SK-N-SH (cell line): ENCODE measurements around the gene CDH26. TPM values are rescaled to one million over a fixed set of nuclear protein-coding genes. Genes with fewer than 3 reads are reported as not detected.

Experiments used
- CTCF ChIA-PET: fragments of 300-600, 350-600 bp; formaldehyde crosslinking; extraction: SDS; loops from one replicate; lab custom pipeline; 2021; lab: Yijun Ruan, JAX
- POLR2A ChIA-PET: fragments of 350-600 bp; sonication (Branson Sonifier 250); formaldehyde crosslinking; extraction: SDS; loops from one replicate; lab custom pipeline; 2020; ENCODE audit warnings: antibody characterized with exemption, inconsistent platforms; lab: Yijun Ruan, JAX
- DNase-seq: peaks from one replicate; pipeline ENCODE4 v3.0.0; 2012
- H2AFZ ChIP-seq: fragments of 200-600 bp; sonication (generic); 2 replicates; pipeline ENCODE4 v1.8.1; 2016; ENCODE audit warnings: antibody characterized with exemption, mild to moderate bottlenecking, low read depth
- H3F3A ChIP-seq: fragments of 200-600 bp; sonication (generic); replicated peaks from 2 replicates; pipeline ENCODE3; 2016; ENCODE audit warnings: antibody characterized with exemption, mild to moderate bottlenecking; ENCODE audit not compliant: insufficient read depth
- H3K27ac ChIP-seq, 2 experiments: fragments of 200-500 bp in 1 of 2; fragments of 200-600 bp in 1 of 2; sonication (Bioruptor generic) in 1 of 2; sonication (generic), shearing (Covaris generic) in 1 of 2; 2 replicates each; pipeline versions ENCODE4 v1.5.1 to v1.6.1; 2014 to 2016; ENCODE audit warnings: low read depth in 2 of 2, inconsistent platforms in 1 of 2, low read length in 1 of 2, mild to moderate bottlenecking in 1 of 2, mixed read lengths in 1 of 2
- H3K27me3 ChIP-seq: fragments of 200-600 bp; sonication (generic), shearing (Covaris generic); 2 replicates; pipeline ENCODE4 v1.6.1; 2016; ENCODE audit warnings: mixed run types; ENCODE audit not compliant: insufficient read depth
- H3K36me3 ChIP-seq, 2 experiments: fragments of 200-500 bp in 1 of 2; fragments of 200-600 bp in 1 of 2; sonication (Bioruptor generic) in 1 of 2; sonication (generic) in 1 of 2; replicated peaks in 1 of 2; 2 replicates each; pipeline versions ENCODE3 to v1.5.1; 2014 to 2016; ENCODE audit warnings: low read length in 1 of 2, mild to moderate bottlenecking in 1 of 2; ENCODE audit not compliant: insufficient read depth in 2 of 2, control insufficient read depth in 1 of 2
- H3K4me1 ChIP-seq, 2 experiments: fragments of 200-500 bp in 1 of 2; fragments of 200-600 bp in 1 of 2; sonication (Bioruptor generic) in 1 of 2; sonication (generic), shearing (Covaris generic) in 1 of 2; 2 replicates each; pipeline versions ENCODE4 v1.5.1 to v1.6.1; 2014 to 2016; ENCODE audit warnings: low read depth in 1 of 2, low read length in 1 of 2, mixed run types in 1 of 2; ENCODE audit not compliant: insufficient read depth in 2 of 2, control insufficient read depth in 1 of 2
- H3K4me2 ChIP-seq: fragments of 200-600 bp; sonication (generic), shearing (Covaris generic); 2 replicates; pipeline ENCODE4 v1.6.1; 2017; ENCODE audit warnings: mixed run types
- H3K4me3 ChIP-seq, 2 experiments: fragments of 200-500 bp in 1 of 2; fragments of 200-600 bp in 1 of 2; sonication (Bioruptor generic) in 1 of 2; sonication (generic), shearing (Covaris generic) in 1 of 2; 2 replicates each; pipeline versions ENCODE4 v1.5.1 to v1.8.1; 2014 to 2016; ENCODE audit warnings: low read depth in 2 of 2, inconsistent platforms in 1 of 2, low read length in 1 of 2, mild to moderate bottlenecking in 1 of 2, mixed read lengths in 1 of 2, moderate library complexity in 1 of 2
- H3K79me2 ChIP-seq: fragments of 200-600 bp; sonication (generic); 2 replicates; pipeline ENCODE4 v1.8.1; 2017; ENCODE audit warnings: mild to moderate bottlenecking; ENCODE audit not compliant: insufficient read depth
- H3K9ac ChIP-seq: fragments of 200-600 bp; sonication (generic); 2 replicates; pipeline ENCODE4 v1.6.1; 2017; ENCODE audit warnings: mixed run types
- H3K9me2 ChIP-seq: fragments of 200-600 bp; sonication (generic); 2 replicates; pipeline ENCODE4 v1.6.1; 2017; ENCODE audit warnings: mixed run types
- H3K9me3 ChIP-seq: fragments of 200-600 bp; sonication (generic); 2 replicates; pipeline ENCODE4 v1.6.1; 2017; ENCODE audit warnings: mixed run types, mild to moderate bottlenecking, moderate library complexity
- H4K20me1 ChIP-seq: fragments of 200-600 bp; sonication (generic); 2 replicates; pipeline ENCODE4 v1.6.1; 2017; ENCODE audit warnings: mild to moderate bottlenecking, mixed run types; ENCODE audit not compliant: insufficient read depth
- CTCF ChIP-seq: fragments of 200-600 bp; sonication (generic); IDR thresholded peaks from 2 replicates; pipeline ENCODE4 v1.6.1; 2017; ENCODE audit warnings: antibody characterized with exemption, mild to moderate bottlenecking, moderate library complexity
- ELF1 ChIP-seq: IDR thresholded peaks from 2 replicates; pipeline ENCODE4 v1.4.0; 2012
- EP300 ChIP-seq, 2 experiments: IDR thresholded peaks; 2 replicates each; pipeline versions ENCODE4 v1.4.0 to v1.6.1; 2012; ENCODE audit warnings: borderline replicate concordance in 1 of 2, low read depth in 1 of 2, low read length in 1 of 2
- FOXM1 ChIP-seq: IDR thresholded peaks from 2 replicates; pipeline ENCODE4 v1.4.0; 2012; ENCODE audit warnings: low read depth, mild to moderate bottlenecking
- GABPA ChIP-seq: IDR thresholded peaks from 2 replicates; pipeline ENCODE4 v1.4.0; 2012; ENCODE audit warnings: low read depth, mild to moderate bottlenecking
- GATA2 ChIP-seq: sonication (generic); formaldehyde crosslinking; IDR thresholded peaks from 2 replicates; pipeline ENCODE4 v1.5.0; 2020; ENCODE audit warnings: mild to moderate bottlenecking, missing genetic modification reagents
- RXRA ChIP-seq: IDR thresholded peaks from 2 replicates; pipeline ENCODE4 v1.4.0; 2012; ENCODE audit warnings: low read depth, mild to moderate bottlenecking, borderline replicate concordance
- SIN3A ChIP-seq: IDR thresholded peaks from 2 replicates; pipeline ENCODE4 v1.6.1; 2012; ENCODE audit warnings: low read depth, mild to moderate bottlenecking, low read length, moderate library complexity, borderline replicate concordance
- TCF12 ChIP-seq: IDR thresholded peaks from 2 replicates; pipeline ENCODE4 v1.4.0; 2012
- USF1 ChIP-seq: IDR thresholded peaks from 2 replicates; pipeline ENCODE4 v1.4.0; 2012; ENCODE audit warnings: low read depth, borderline replicate concordance
- WGBS: methylation state at CpG from one replicate; pipeline ENCODE4 v1.1.6; 2017; ENCODE audit warnings: low lambda C conversion rate; 5-methylcytosine and 5-hydroxymethylcytosine counted together
- polyA plus RNA-seq, 3 experiments: library from polyadenylated mRNA; depleted of rRNA; stranded (reverse); fragments of >200 nt; gene quantifications; 2 replicates each; pipeline ENCODE4 v1.2.3, GENCODE V29; 2012

The CDH26 gene
- polyA plus RNA-seq, 1 of the 3 experiments (the other 2 are of a cell fraction), result 0.13 TPM

DNA sequence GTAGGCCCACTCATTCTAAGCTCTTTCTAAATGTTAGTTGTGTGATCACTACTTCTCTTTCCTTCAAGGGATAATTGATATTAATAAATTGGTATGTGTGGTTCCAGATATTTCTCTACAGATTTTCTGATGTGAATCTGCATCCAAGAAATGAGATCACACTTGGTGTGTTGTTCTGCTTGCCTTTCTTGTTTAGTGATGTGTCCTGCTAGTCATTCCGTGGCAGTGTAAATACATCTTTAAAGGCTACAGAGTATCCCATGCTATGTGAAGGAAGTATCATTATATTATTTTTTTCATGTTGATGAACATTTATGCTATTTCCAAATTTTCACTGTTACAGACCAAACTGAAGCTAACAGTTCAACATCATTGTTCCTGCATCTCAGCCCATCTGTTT is 13.2 kb downstream of the CDH26 start:
- no peak overlapping the region for H3K4me2 ChIP-seq
- DNase-seq, result no peak
- no peaks in the 10 kb centered on the region for H3K36me3 ChIP-seq
- 30% methylated on average over 1 of the region's 1 CpG for WGBS
- H3K9ac ChIP-seq, result no peak overlapping the region
- no peaks in the 10 kb centered on the region for H3K27me3 ChIP-seq
- H3K4me1 ChIP-seq, result no peaks in the 10 kb centered on the region
- no peak overlapping the region for H2AFZ ChIP-seq
- TF ChIP-seq SIN3A, result no peak
- TF ChIP-seq ELF1, result no peak
- no peak for TF ChIP-seq GABPA
- no peak for TF ChIP-seq CTCF
- no peak for TF ChIP-seq FOXM1
- TF ChIP-seq EP300 (IDR thresholded peaks at IDR 0.05; ENCODE audit: borderline replicate concordance in 1 of 2, low read depth in 1 of 2, low read length in 1 of 2), result no peak
- no peak for TF ChIP-seq GATA2 (CRISPR knock-in tag)
- TF ChIP-seq TCF12, result no peak
- TF ChIP-seq RXRA, result no peak
- TF ChIP-seq USF1, result no peak
- H3K9me2 ChIP-seq, result no peaks in the 10 kb centered on the region
- no peak overlapping the region for H3K27ac ChIP-seq
- H3F3A ChIP-seq, result no peaks in the 10 kb centered on the region
- POLR2A ChIA-PET, result no interaction called here
- no peaks in the 10 kb centered on the region for H3K79me2 ChIP-seq
- no peak overlapping the region for H3K4me3 ChIP-seq
- CTCF ChIA-PET, result no interaction called here
- H3K9me3 ChIP-seq, result no peaks in the 10 kb centered on the region
- H4K20me1 ChIP-seq, result no peaks in the 10 kb centered on the region

- Histone ChIP-seq H3K9ac (no peak overlapping the region), H4K20me1 (no peaks in the 10 kb centered on the region), H3K9me2 (no peaks in the 10 kb centered on the region), H3K9me3 (no peaks in the 10 kb centered on the region), H3K79me2 (no peaks in the 10 kb centered on the region), H3K4me2 (no peak overlapping the region), H3K27me3 (no peaks in the 10 kb centered on the region), H3F3A (no peaks in the 10 kb centered on the region), H3K4me3 (no peak overlapping the region), H3K27ac (no peak overlapping the region), H2AFZ (no peak overlapping the region), H3K4me1 (no peaks in the 10 kb centered on the region), H3K36me3 (no peaks in the 10 kb centered on the region)
- TF ChIP-seq EP300 (IDR thresholded peaks at IDR 0.05; ENCODE audit: borderline replicate concordance in 1 of 2, low read depth in 1 of 2, low read length in 1 of 2), result no peak
- ChIA-PET CTCF (interaction anchor here (1.4 kb wide), 1 partner anchor 14 kb away, joined by 7 read pairs; the partner anchor contains the start of gene CDH26), POLR2A (no interaction called here)
- no peak for DNase-seq
- WGBS, result 48% methylated on average over 12 of the region's 12 CpGs
These were observed 14.0 kb downstream of the CDH26 start for GRCh38 chr20:59972037-59972801.
